ENCODE measurements around the gene SREK1.

- TF ChIP-seq BHLHE40 (IDR thresholded peaks at IDR 0.05; ENCODE audit: borderline replicate concordance): no peak
- TF ChIP-seq ZNF384 (IDR thresholded peaks at IDR 0.05): no peak
- no peak for TF ChIP-seq SUZ12 (IDR thresholded peaks at IDR 0.05)
- TF ChIP-seq FOXM1 (IDR thresholded peaks at IDR 0.05; ENCODE audit: borderline replicate concordance): no peak
- TF ChIP-seq ELF4 (IDR thresholded peaks at IDR 0.05): no peak
- no peak for TF ChIP-seq FOXK2 (IDR thresholded peaks at IDR 0.05)
- no peak for TF ChIP-seq NFRKB (IDR thresholded peaks at IDR 0.05)
- TF ChIP-seq ARNT (IDR thresholded peaks at IDR 0.05): no peak
These were observed 69.4 kb downstream of the SREK1 start for GRCh38 chr5:66213533-66213932.

Data from HEK293T (cell line).